HEK293 (cell line): ENCODE measurements around the gene IZUMO4.

Experiments
- CTCF ChIA-PET: fragments of 350-600 bp; formaldehyde crosslinking; extraction: SDS; loops from one replicate; lab custom pipeline; 2021; ENCODE audit warnings: antibody characterized with exemption; lab: Yijun Ruan, JAX
- POLR2A ChIA-PET: fragments of 300-600 bp; formaldehyde crosslinking; extraction: SDS; loops from one replicate; lab custom pipeline; 2020; ENCODE audit warnings: antibody characterized with exemption, inconsistent platforms; lab: Yijun Ruan, JAX
- H3K27ac ChIP-seq: fragments of 200-500 bp; sonication (Bioruptor generic); 2 replicates; pipeline ENCODE4 v1.5.1; 2014; ENCODE audit warnings: low read depth, low read length, control low read depth, inconsistent platforms; ENCODE audit errors: extremely low read depth
- H3K36me3 ChIP-seq, 2 experiments: fragments of 200-500 bp in 1 of 2; sonication (Bioruptor generic) in 1 of 2; 1 replicate in 1 of 2; 2 replicates in 1 of 2; pipeline ENCODE4 v1.5.1; 2014 to 2017; ENCODE audit warnings: inconsistent platforms in 2 of 2, low read length in 2 of 2; ENCODE audit not compliant: control insufficient read depth in 2 of 2, insufficient read depth in 1 of 2
- H3K4me1 ChIP-seq: fragments of 200-500 bp; sonication (Bioruptor generic); 2 replicates; pipeline ENCODE4 v1.5.1; 2014; ENCODE audit warnings: mild to moderate bottlenecking, low read length, inconsistent platforms; ENCODE audit not compliant: control insufficient read depth, insufficient read depth
- H3K4me3 ChIP-seq: 2 replicates; pipeline ENCODE4 v1.5.1; 2011; ENCODE audit warnings: low read depth, mild to moderate bottlenecking, control low read depth, low read length, moderate library complexity
- H3K9me3 ChIP-seq: fragments of 200-500 bp; sonication (Bioruptor generic); 2 replicates; pipeline ENCODE4 v1.5.1; 2014; ENCODE audit warnings: low read depth, low read length, inconsistent platforms; ENCODE audit not compliant: control insufficient read depth, insufficient read depth
- GLI2 ChIP-seq: fragments of 450-650 bp; formaldehyde crosslinking; IDR thresholded peaks from 2 replicates; pipeline ENCODE4; 2017; ENCODE audit warnings: missing biosample characterization, missing genetic modification characterization, low read depth, borderline replicate concordance
- HOXD13 ChIP-seq: sonication (generic); formaldehyde crosslinking; IDR thresholded peaks from 2 replicates; pipeline ENCODE4 v1.8.0; 2022; ENCODE audit warnings: missing genetic modification reagents, borderline replicate concordance
- PBX3 ChIP-seq: sonication (generic); formaldehyde crosslinking; IDR thresholded peaks from 2 replicates; pipeline ENCODE4 v1.8.1; 2022; ENCODE audit warnings: mild to moderate bottlenecking, moderate library complexity, missing genetic modification reagents
- PRDM10 ChIP-seq: fragments of 450-650 bp; formaldehyde crosslinking; IDR thresholded peaks from 2 replicates; pipeline ENCODE4 v1.5.1; 2016; ENCODE audit warnings: missing biosample characterization, missing genetic modification characterization
- SP3 ChIP-seq: fragments of 450-650 bp; formaldehyde crosslinking; IDR thresholded peaks from 2 replicates; pipeline ENCODE4 v1.5.1; 2016; ENCODE audit warnings: missing biosample characterization, missing genetic modification characterization
- TSHZ1 ChIP-seq: fragments of 450-650 bp; formaldehyde crosslinking; IDR thresholded peaks from 2 replicates; pipeline ENCODE4 v1.5.1; 2016; ENCODE audit warnings: missing biosample characterization, missing genetic modification characterization, borderline replicate concordance
- ZBTB20 ChIP-seq: fragments of 450-650 bp; formaldehyde crosslinking; IDR thresholded peaks from 2 replicates; pipeline ENCODE4 v1.5.1; 2016; ENCODE audit warnings: missing biosample characterization, missing genetic modification characterization
- ZBTB21 ChIP-seq: fragments of 450-650 bp; formaldehyde crosslinking; IDR thresholded peaks from 2 replicates; pipeline ENCODE4 v1.5.1; 2017; ENCODE audit warnings: missing biosample characterization, missing genetic modification characterization
- ZNF10 ChIP-seq: fragments of 450-650 bp; formaldehyde crosslinking; IDR thresholded peaks from 2 replicates; pipeline ENCODE4 v1.5.1; 2017; ENCODE audit warnings: missing biosample characterization, missing genetic modification characterization
- ZNF157 ChIP-seq: fragments of 450-650 bp; formaldehyde crosslinking; IDR thresholded peaks from 2 replicates; pipeline ENCODE4 v1.5.1; 2016; ENCODE audit warnings: missing biosample characterization, missing genetic modification characterization
- ZNF16 ChIP-seq: fragments of 450-650 bp; formaldehyde crosslinking; IDR thresholded peaks from 2 replicates; pipeline ENCODE4 v1.5.1; 2016; ENCODE audit warnings: low read depth, missing biosample characterization, missing genetic modification characterization
- ZNF211 ChIP-seq: fragments of 450-650 bp; formaldehyde crosslinking; IDR thresholded peaks from 2 replicates; pipeline ENCODE4 v1.5.1; 2016; ENCODE audit warnings: low read depth, missing biosample characterization, missing genetic modification characterization
- ZNF221 ChIP-seq: fragments of 450-650 bp; formaldehyde crosslinking; IDR thresholded peaks from 2 replicates; pipeline ENCODE4 v1.5.1; 2017; ENCODE audit warnings: missing biosample characterization, missing genetic modification characterization, borderline replicate concordance
- ZNF362 ChIP-seq: fragments of 450-650 bp; formaldehyde crosslinking; IDR thresholded peaks from 2 replicates; pipeline ENCODE4 v1.5.1; 2016; ENCODE audit warnings: missing biosample characterization, missing genetic modification characterization
- ZNF449 ChIP-seq: fragments of 450-650 bp; formaldehyde crosslinking; IDR thresholded peaks from 2 replicates; pipeline ENCODE4 v1.5.1; 2017; ENCODE audit warnings: missing biosample characterization, mild to moderate bottlenecking, missing genetic modification characterization, moderate library complexity
- ZNF48 ChIP-seq: fragments of 450-650 bp; formaldehyde crosslinking; IDR thresholded peaks from 2 replicates; pipeline ENCODE4 v1.5.1; 2016; ENCODE audit warnings: missing biosample characterization, missing genetic modification characterization
- ZNF596 ChIP-seq: fragments of 450-650 bp; IDR thresholded peaks from 2 replicates; pipeline ENCODE4 v1.5.0; 2018; ENCODE audit warnings: missing biosample characterization, mild to moderate bottlenecking, missing genetic modification characterization, moderate library complexity
- ZNF610 ChIP-seq: fragments of 450-650 bp; formaldehyde crosslinking; IDR thresholded peaks from 2 replicates; pipeline ENCODE4 v1.5.1; 2016; ENCODE audit warnings: missing biosample characterization, missing genetic modification characterization, borderline replicate concordance
- ZNF629 ChIP-seq: fragments of 450-650 bp; formaldehyde crosslinking; IDR thresholded peaks from 2 replicates; pipeline ENCODE4 v1.5.1; 2017; ENCODE audit warnings: missing biosample characterization, missing genetic modification characterization
- ZNF654 ChIP-seq: fragments of 450-650 bp; formaldehyde crosslinking; IDR thresholded peaks from 2 replicates; pipeline ENCODE4 v1.5.1; 2016; ENCODE audit warnings: low read depth, missing biosample characterization, missing genetic modification characterization
- ZNF677 ChIP-seq: fragments of 450-650 bp; IDR thresholded peaks from 2 replicates; pipeline ENCODE4 v1.5.0; 2018; ENCODE audit warnings: missing biosample characterization, mild to moderate bottlenecking, missing genetic modification characterization, moderate library complexity
- ZNF747 ChIP-seq: fragments of 450-650 bp; formaldehyde crosslinking; IDR thresholded peaks from 2 replicates; pipeline ENCODE4 v1.5.1; 2016; ENCODE audit warnings: missing biosample characterization, missing genetic modification characterization

IZUMO4 gene

DNA sequence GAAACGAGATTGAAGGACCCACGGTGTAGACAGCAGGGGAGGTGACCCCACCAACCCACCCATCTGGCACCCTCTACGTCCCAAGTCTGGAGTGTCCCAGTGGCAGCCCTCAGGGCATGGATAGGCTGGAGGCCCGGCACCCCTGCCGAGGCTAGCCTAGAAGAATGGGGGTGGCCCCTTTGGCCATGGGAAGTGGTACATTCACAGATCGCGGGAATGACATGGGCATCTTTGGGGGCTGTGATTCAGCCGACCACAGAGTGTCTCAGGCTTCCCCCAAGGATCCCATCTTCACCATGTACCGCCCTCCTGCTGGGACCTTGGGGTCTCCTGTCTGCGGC lies 34.4 kb upstream of the IZUMO4 start:
- POLR2A ChIA-PET = interaction anchor here (0.6 to 2.8 kb wide), 2 partner anchors 11 to 37 kb away, joined by 3 to 10 read pairs; no protein-coding TSS in a partner anchor
- TF ChIP-seq PRDM10 (tag by site-specific recombination) (peak; percentile 73), SP3 (tag by site-specific recombination) (no peak), ZNF362 (tag by site-specific recombination) (no peak)
- TF ChIP-seq, all 188 proteins: peak for 1
- peaks cover 16% of the 10 kb centered on the region for H3K4me1 ChIP-seq
- H3K4me3 ChIP-seq = no peak overlapping the region
- CTCF ChIA-PET = interaction anchor here (0.7 kb wide), 1 partner anchor 8 kb away, joined by 3 read pairs; no protein-coding TSS in a partner anchor
- H3K36me3 ChIP-seq = no peaks in the 10 kb centered on the region
- no peaks in the 10 kb centered on the region for H3K9me3 ChIP-seq
- H3K27ac ChIP-seq = peak overlapping the region; percentile 92

DNA sequence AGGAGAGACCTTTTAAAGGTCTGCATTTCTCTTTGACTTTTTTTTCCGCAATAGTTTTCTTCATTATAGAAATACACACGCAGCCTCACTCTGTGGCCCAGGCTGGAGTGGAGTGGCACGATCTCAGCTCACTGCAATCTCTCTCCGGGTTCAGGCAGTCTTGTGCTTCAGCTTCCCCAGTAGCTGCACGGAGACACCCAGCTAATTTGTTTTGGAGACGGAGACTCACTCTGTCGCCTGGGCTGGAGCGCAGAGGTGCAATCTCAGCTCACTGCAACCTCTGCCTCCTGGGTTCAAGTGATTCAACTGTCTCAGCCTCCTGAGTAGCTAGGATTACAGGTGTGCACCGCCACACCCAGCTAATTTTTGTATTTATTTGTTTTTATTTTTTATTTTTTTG lies 33.9 kb upstream of the IZUMO4 start:
- no peaks in the 10 kb centered on the region for H3K36me3 ChIP-seq
- peaks cover 16% of the 10 kb centered on the region for H3K4me1 ChIP-seq
- POLR2A ChIA-PET = interaction anchor here (2.8 kb wide), 1 partner anchor 11 kb away, joined by 10 read pairs; no protein-coding TSS in a partner anchor
- no peak for TF ChIP-seq ZNF610
- TF ChIP-seq HOXD13 = no peak
- TF ChIP-seq GLI2 = no peak
- no peak for TF ChIP-seq ZNF677 (tag by site-specific recombination)
- TF ChIP-seq ZNF629 (tag by site-specific recombination) = no peak
- TF ChIP-seq ZBTB20 (tag by site-specific recombination) = no peak
- no peak for TF ChIP-seq ZNF48 (tag by site-specific recombination)
- no peak for TF ChIP-seq PBX3 (CRISPR knock-in tag)
- no peak for TF ChIP-seq ZNF654 (tag by site-specific recombination)
- no peak for TF ChIP-seq ZNF211 (tag by site-specific recombination)
- TF ChIP-seq ZNF449 (tag by site-specific recombination) = no peak
- no peaks in the 10 kb centered on the region for H3K9me3 ChIP-seq
- no peak overlapping the region for H3K4me3 ChIP-seq
- CTCF ChIA-PET = interaction anchor here (0.6 kb wide), 1 partner anchor 8 kb away, joined by 4 read pairs; no protein-coding TSS in a partner anchor
- H3K27ac ChIP-seq = peak overlapping the region; percentile 92

- TF ChIP-seq ZNF16 (no peak), ZNF157 (no peak), ZNF221 (tag by site-specific recombination) (no peak), ZNF596 (tag by site-specific recombination) (no peak), ZNF747 (tag by site-specific recombination) (no peak), ZNF10 (tag by site-specific recombination) (no peak), TSHZ1 (tag by site-specific recombination) (no peak), ZBTB21 (tag by site-specific recombination) (no peak)
- CTCF ChIA-PET = interaction anchor here (0.6 to 1.1 kb wide), 2 partner anchors 12 to 105 kb away, joined by 3 to 4 read pairs; no protein-coding TSS in a partner anchor
- no peaks in the 10 kb centered on the region for H3K9me3 ChIP-seq
- POLR2A ChIA-PET = interaction anchor here (0.8 to 2.8 kb wide), 2 partner anchors 12 to 26 kb away, joined by 3 to 10 read pairs; no protein-coding TSS in a partner anchor
- no peak overlapping the region for H3K4me3 ChIP-seq
- H3K27ac ChIP-seq = no peak overlapping the region
- peaks cover 16% of the 10 kb centered on the region for H3K4me1 ChIP-seq
- H3K36me3 ChIP-seq = no peaks in the 10 kb centered on the region
These were observed 32.9 kb upstream of the IZUMO4 start for GRCh38 chr19:2063824-2064223.
